ENCODE data around the gene UBAP1.
"Not testable (repeated sequence)": the region's sequence is repeated elsewhere in the genome, so short reads cannot be mapped to it uniquely, and the experiment has no call there.

UBAP1 gene

DNA sequence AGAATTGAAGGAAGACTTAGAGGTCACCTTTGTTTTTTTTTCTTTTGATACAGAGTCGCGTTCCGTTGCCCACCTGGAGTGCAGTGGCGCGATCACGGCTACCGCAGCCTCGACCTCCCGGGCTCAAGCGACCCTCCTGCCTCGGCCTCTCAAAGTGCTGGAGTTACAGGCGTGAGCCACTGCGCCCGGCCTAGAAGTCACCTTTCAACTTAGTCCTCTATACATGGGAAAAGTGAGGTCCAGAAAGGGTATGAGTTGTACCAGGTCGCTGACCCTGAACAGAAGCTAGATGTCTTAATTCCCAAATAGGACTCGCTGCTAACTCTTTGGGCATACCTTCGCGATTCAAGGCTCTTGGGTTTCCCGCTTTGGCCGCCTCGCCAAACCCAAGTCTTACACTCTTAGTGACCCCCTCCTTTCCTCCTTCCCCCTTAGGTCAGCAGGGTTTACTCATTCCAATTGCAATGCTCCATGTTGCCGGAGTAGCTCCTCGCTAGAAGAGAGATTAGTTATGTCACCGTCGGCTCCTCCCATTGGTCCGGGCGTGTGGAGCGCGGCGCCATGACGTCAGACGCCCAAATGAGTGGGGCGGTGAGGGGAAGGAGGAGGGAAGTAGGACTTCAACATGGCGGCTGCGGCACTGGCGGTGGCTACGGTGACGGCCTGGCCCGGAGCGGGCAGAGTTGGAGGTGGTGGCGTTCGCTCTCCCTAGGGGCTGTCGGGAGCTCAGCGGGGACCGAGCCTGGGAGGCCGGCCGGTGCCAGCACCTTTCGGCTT is at the start of gene UBAP1:
UBAP1 (plus strand) TSS at position 608 of the 777 bp plus-strand sequence. CDS start 41,872 bp downstream, outside the sequence.
- DNase-seq, result peak; percentile 99

DNA sequence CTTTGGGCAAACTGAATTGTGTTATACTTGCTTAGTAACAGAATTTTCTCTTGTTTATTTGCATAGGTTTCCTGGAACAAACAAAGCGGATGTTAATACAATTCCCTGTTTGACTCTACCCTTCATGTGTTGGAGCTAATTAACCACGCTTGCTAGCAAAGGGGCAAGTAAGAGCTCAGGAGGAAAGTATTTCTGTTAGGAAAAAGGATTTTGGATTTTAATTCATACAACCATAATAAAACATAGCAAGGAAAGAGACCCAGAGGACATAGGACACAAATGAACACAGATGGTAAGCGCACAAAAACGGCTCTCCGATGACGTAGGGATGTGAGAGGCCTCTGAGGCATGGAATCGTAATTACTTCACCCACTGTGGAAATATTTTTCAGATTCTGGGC is 47.3 kb upstream of the UBAP1 start:
- DNase-seq, result no peak

DNA sequence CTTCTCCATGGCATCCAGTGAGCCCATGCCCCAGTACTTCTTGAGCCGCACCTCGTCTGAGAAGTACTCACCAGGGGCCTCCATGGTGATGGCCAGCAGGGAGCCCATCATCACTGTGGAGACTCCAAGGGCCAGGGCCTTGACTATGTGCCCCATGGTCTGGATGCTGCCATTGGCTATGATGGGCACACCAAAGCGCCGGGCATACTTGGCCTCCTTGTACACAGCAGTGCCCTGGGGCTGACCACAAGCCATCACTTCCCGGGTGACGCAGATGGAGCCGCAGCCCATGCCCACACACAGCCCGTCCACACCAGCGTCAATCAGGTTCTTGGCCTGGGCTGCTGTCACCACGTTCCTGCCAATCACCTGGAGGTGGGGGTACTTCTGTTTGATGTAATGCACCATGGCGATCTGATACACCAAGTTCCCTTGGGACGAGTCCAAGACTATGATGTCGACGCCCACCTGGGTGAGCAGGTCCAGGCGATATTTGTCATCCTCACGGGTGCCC is 45.4 kb upstream of the UBAP1 start:
- no peak for DNase-seq

DNA sequence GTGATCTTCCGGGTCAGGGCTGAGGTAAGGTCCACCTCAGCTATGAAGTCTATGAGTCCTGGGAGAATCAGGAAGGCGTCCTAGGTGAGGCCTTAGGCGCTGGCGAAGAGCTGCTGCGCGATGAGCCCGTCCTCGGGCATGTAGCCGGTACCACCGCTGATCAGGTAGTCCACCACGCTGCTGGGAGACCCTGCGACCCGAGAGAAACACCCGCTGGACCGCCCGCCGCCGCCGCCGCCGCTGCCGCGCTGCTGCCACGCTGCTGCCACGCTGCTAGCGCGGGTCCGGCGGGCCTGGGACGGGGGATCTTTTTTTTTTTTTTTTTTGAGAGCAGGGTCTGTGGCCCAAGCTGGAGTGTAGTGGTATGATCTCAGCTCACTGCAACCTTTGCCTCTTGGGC is 44.3 kb upstream of the UBAP1 start:
- DNase-seq, result no peak

DNA sequence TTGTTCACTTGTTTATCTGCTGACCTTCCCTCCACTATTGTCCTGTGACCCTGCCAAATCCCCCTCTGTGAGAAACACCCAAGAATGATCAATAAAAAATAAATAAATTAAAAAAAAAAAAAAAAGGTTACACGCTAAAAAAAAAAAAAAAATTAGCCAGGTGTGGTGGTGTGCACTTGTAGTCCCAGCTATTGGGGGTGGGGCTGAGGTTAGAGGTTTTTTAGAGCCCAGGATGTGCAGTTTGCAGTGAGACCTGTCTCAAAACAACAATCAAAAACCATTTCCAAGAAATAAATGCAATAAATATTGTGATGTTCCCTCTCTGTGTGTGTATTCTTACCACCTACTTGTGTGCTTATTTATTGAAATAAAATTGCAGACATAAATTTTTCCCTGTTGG is 40.2 kb upstream of the UBAP1 start:
- not testable (repeated sequence) for DNase-seq

DNA sequence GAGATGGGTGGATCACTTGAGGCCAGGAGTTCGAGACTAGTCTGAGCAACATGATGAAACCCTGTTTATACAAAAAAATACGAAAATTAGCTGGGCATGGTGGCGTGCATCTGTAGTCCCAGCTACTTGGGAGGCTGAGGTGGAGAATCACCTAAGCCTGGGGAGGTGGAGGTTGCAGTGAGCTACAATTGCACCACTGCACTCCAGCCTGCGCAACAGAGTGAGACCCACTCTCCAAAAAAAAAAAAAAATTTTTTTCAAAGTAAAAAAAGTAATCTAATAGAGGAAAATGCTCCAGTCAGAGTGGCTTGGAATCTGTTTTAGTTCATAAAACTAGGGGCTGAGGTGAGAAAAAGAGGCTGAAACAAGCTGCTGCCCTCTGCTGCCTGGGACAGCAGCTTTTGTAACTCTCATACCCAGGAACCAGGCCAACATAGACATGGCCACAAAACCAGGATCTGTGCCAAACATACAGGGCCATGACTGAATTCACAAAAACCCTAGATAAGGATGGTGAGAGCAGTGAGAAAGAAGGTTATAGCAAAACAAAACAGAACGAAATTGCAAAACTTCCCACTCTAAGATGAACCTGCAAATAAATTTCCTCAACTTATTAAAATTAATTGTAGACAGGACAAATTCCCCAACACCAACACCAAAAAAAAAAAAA is 39.2 kb upstream of the UBAP1 start:
- DNase-seq, result no peak

DNA sequence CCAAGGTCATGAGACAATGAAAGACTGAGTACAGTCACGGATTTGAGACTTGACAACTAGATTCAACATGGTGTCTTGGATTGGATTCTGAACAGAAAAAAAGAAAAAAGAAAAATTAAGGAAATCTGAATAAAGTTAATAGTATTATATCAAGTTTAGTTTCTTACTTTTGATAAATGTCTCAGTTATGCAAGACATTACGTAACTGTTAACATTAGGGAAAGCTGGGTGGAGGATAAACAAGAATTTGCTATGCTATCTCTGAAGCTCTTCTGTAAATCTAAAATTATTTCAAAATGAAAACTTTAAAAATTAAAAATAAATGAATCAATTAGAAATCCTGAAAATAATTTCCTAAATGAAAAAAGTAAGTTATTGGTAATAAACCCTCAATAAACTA is 38.0 kb upstream of the UBAP1 start:
- no peak for DNase-seq

DNA sequence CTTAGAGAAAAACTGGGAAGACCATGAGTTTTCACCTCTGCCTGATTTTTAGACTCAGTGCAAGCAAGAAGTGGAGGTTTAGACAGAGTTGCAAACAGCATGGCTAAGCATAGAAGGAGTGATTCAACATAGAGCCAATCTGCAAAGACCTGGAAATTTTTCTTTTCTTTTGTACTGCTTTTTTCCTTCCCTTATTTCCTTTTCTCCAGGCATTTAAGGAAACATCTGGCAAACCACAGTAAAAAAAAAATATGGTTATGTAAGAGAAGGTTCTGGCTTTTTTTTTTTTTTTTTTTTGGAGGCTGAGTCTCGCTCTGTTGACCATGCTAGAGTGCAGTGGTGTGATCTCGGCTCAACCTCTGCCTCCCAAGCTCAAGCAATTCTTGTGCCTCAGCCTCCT is 35.7 kb upstream of the UBAP1 start:
- no peak for DNase-seq

DNA sequence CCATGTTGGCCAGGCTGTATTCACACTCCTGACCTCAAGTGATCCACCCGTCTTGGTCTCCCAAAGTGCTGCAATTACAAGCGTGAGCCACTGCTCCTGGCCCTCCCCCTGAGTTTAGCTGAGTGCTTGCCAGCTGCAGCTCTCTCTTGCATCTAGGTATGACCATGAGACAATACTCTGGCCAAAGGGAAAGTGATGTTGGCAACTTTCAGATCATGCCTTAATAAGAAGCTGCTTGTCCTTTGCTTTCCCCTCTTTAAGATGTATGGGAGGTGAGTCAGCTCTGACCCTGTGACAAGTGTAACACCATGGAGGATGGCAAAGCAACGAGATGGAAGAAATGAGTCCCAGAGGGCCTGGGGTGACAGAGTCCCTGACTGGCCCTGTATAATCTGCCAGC is 33.7 kb upstream of the UBAP1 start:
- DNase-seq, result no peak

DNA sequence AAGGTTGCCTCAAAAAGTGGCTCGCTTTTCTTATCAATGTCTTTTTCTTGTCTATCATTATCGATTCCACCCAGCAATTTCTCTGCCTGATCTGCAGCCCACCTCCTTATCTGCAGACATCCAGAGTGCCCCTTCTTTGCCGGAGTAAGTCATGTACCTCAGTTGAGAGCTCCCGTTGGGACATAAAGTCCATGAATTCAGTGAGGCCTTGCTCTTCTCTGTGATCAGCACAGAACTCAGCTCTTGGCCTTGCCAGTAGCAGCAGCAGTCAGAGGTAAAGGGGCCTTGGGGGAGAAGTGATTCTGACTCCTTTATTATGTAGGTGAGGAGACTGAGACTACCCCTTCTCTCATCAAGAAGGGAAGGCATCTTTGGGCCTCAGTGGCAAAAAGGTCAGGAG is 27.4 kb upstream of the UBAP1 start:
- no peak for DNase-seq

DNA sequence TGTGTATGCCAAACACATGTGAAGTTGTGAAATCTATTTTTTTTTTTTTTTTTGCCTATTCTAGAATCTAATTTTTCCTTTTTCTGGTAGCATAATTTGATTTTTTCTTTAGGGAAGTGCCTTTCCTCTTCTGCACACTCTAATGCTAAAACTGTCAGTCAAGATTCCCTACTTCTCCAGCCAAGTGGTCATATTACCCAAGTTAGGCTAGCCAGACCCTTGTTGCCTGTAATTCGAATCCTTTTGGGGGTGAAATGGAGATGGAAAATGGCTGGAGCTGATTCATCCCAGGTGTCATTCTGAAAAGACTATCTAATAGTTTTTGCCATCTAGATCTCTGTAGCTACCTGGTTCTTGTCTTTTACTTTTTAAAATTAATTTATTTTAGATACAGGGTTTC is 24.8 kb upstream of the UBAP1 start:
- no peak for DNase-seq

DNA sequence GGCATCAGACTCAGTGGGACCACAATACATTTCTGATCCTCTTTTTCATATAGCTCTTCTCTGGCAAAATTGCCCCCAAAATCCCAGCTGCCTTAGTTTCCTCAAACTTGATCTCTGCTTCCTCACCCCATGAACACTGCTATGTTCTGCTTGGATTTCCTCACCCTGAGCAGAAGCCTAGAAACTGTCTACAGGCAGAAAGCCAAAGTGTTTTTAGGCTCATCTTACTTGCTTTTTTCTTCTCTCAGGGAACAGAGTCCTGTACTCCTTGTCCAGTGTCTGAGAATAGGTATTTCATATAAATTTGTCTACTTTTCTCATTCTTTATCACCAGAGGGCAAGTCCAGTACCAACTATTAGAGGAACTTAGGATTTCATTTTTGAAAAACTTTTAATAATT is 21.5 kb upstream of the UBAP1 start:
- no peak for DNase-seq

DNA sequence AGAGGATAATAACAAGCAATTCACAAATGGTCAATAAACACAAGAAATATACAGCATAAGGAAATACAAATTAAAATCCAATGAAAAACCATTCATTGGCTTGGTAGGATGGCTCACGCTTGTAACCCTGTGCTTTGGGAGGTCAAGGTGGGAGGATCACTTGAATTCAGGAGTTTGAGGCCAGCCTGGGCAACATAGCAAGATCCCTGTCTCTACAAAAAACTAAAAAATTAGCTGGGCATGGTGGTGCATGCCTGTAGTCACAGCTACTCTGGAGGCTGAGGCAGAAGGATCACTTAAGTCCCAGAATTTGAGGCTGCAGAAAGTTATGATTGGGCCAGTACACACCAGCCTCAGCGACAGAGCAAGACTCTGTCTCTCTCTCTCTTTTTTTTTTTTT is 20.9 kb upstream of the UBAP1 start:
- DNase-seq, result no peak

DNA sequence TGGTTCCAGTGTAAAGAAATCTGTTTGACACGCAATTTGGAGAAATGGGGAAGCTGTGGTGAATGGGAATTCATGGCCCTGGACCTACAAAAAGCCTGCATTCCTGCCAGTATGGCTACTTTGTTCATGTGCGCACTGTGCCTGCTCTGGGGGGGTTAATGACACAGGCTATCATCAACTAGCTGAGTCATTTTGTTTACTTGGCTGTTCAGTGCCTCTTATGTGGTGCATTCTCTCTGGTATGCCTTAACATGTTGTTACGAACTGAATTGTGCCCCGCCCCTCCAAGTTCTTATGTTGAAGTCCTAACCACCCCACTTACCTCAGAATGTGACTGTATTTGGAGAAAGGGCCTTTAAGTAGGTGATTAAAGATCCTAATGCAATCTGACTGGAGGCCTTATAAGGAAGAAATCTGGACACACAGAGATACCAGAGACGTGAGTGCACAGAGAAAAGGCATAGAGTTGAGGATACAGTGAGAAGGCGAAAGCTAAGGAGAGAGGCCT is 20.4 kb upstream of the UBAP1 start:
- DNase-seq, result no peak

DNA sequence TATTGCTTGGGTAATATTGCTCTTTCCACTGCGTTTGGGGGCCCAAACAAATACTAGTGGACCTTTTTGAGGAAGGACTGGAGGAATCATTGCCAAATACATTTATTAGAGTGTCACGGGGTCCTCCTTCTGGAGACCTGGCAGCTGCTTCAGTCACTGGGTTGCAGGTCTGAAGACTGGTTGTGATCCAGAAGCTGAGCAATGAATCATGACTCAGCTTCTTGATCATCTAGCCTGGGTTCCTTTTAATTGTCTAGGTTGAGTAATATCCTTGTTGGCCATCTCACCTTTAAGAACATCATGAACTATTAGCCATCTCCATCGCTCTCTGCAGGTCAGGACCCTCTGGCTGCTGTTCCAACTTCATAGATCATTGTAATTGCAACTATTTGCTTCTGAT is 15.4 kb upstream of the UBAP1 start:
- DNase-seq, result no peak

DNA sequence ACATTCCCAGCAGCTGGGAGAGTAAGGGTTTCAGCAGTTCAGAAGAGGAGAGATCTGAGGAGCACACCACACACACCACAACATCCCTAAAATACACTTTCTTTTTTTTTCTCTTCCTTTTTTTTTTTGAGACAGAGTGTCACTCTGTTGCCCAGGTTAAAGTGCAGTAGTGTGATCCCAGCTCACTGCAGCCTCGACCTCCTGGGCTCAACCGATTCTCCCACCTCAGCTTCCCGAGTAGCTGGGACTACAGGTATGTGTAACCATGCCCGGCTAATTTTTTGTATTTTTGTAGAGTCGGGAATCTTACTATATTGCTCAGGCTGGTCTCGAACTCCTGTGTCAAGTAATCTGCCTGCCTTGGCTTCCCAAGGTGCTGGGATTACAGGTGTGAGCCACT is 9.7 kb upstream of the UBAP1 start:
- no peak for DNase-seq

DNA sequence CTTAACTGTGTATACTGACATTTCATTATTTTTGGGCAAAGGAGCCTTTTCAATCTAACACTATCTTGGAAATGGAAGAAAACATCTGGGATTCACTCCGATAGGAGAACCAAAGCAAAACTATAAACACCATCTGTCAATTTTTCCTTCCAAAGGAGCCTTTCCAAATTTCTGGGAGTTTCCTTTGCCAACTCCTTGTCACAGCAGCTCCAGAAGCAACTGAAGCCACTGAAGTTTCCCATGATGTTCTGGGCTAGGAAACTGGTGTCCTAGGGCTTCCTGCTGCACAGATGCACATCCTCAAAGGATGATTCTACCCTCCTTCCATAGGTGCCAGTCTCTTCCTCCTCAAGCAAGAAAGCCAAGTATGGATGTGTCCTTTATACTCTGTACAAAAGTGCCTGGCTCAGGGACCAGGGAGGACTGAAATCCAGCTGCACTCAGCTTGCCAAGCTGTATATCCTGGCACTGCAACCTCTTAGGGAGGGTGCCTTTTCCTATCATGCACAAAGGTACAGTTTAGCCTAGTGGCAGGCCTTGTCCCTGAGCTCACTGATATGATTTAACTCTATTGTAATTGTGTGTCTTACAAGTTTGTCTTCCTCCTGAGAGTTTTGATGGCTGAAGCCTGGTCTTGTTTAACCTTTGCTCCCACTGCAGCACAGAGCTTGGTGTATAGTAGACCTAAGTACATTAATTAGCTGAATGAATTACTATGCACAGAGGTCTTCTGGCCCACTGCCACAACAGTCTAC is 8.4 kb upstream of the UBAP1 start:
- no peak for DNase-seq

DNA sequence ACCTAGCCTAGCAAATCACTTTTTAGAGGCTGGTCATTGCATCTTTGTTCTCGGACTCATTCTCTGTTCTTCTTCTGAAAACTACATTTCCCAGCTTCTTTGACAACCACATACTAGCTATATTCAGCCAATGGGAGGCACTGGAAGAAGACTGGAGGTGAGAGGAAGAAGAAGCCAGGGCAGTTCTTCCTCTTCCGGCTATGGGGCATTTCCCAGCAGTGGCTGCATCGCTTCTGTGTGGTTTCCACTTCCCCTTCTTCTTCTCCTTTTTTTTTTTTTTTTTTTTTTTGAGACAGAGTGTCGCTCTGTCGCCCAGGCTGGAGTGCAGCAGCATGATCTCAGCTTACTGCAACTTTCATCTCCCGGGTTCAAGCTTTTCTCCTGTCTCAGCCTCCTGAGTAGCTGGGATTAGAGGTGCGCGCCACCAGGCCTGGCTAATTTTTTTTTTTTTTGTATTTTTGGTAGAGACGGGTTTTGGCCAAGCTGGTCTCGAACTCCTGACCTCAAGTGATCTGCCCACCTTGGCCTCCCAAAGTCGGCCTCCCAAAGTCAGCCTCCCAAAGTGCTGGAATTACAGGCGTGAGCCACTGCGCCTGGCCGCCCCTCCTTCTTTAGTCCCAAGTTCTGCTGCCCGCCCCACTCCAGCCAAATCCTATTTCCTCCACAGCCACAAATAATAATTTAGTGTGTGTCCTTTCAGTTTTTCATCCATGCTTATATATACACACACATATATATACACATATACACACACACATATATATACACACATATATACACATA is 6.9 kb upstream of the UBAP1 start:
- DNase-seq, result no peak

DNA sequence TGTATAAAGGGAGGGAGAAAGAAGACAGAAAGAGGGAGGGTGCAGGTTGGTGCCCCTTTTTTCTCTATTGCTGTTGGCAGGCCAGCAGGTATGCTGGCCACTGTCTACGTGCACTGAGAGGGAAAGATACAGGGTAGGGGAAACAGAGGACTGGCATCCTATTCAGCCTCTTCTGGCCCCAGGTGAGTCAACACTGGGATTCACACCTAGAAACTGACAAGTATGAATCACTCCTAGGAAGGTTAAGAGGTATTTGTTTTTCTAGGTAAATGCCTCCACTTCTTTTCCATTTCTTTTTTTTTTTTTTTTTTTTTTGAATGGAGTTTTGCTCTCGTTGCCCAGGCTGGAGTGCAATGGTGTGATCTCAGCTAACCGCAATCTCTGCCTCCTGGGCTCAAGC is 2.8 kb upstream of the UBAP1 start:
- DNase-seq, result no peak

DNA sequence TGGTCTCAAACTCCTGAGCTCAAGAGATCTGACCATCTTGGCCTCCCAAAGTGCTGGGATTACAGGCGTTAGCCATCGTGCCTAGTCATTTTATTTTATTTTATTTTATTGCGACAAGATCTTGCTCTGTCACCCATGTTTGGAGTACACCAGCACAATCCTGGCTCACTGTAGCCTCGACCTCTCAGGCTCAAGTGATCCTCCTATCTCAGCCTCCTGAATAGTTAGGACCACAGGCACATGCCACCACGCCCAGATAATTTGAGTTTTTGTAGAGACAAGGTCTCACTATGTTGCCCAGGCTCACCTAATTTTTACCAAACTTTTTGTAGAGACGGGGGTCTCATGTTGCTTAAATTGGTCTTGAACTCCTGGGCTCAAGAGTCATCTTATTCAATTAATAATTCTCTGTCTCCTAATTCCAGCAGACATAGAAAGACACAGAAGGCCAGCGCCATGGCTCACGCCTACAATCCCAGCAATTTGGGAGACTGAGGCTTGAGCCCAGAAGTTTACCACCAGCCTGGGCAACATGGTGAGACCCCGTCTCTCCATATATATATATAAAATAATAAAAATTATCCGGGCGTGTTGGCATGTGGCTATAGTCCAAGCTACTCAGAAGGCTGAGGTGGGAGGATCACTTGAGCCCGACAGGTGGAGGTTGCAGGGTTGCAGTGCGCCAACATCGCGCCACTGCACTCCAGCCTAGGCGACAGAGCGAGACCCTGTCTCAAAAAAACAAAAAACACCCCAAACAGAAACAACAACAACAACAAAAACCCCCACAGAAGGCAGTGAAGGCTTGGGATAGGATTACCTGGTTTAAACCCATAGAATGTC is 1.0 kb upstream of the UBAP1 start:
- no peak for DNase-seq

DNA sequence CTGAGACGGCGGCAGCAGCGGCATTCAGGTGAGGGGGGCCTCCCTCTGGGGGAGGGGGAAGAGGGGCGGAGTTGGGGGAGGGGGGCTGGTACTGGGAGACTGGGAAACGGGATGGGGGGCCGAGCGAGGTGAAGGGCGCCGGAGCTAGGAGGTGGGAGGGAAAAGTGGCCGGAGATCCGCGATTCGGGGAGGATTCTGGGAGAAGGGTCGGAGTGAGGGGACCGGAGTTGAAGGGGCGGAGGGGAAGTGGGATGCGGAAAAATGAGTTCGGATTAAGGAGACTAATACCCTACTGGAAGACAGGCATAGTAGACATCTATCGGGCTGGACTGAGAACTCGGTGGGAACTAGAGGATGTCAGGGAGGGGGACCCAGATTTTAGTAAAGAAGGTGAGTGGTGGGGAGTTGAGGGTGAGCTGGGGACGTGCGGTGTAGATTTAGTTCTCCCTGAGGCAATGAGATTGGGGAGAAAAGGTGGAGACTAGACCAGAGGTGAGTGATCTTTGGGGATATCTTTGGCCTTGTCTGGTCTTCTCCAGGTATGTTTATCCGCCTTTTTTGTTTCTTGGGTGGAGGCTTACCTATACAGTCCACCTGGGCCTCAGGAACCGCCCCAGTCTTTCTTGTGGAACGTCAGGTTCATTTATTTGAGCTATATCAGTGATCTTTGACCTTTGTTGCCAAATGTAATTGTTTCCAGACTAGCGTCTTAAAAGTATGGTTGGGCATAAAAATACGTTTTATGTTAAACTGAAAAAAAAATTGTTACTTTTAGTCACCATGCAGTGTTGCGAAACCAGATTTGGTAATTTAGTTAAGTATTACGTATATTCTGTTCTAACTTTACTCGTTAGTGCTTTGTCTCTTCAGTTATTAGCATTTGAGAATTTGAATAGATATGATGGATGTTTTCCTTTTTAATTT is 632 bp downstream of the UBAP1 start:
- DNase-seq, result no peak
